ENCODE results near the gene STPG3. TPM values are rescaled to one million over a fixed set of nuclear protein-coding genes. Genes with fewer than 3 reads are reported as not detected.

The STPG3 gene
- total and polyA plus RNA-seq, 9 of the 15 experiments (the other 6 are each of a cell fraction or from before 2014, with no cell fraction given) = not detected

- TF ChIP-seq SMARCB1 (IDR thresholded peaks at IDR 0.05; ENCODE audit: insufficient read length, low read depth) (no peak), EGR1 (conservative IDR thresholded peaks at IDR 0.05) (peak; percentile 86), CBFA2T3 (IDR thresholded peaks at IDR 0.05) (peak; percentile 75), ID3 (CRISPR knock-in tag; IDR thresholded peaks at IDR 0.05) (no peak), ID3 (tag; IDR thresholded peaks at IDR 0.05) (peak; percentile 81), SOX6 (IDR thresholded peaks at IDR 0.05) (peak; percentile 56), ZBTB7A (IDR thresholded peaks at IDR 0.05; ENCODE audit: borderline replicate concordance, control insufficient read depth, low read depth, low read length) (peak; percentile 78; the same call in 1 of the 2 replicates), ASH1L (IDR thresholded peaks at IDR 0.05; ENCODE audit: borderline replicate concordance, low read depth, partially characterized antibody) (no peak), GABPB1 (CRISPR knock-in tag; IDR thresholded peaks at IDR 0.05) (no peak; the same call in 1 of the 2 replicates), ETV6 (IDR thresholded peaks at IDR 0.05; ENCODE audit: borderline replicate concordance in 1 of 2, low read depth in 2 of 2, low read length in 1 of 2) (no peak; a peak in 1 of 4 replicates), ETV6 (CRISPR knock-in tag; IDR thresholded peaks at IDR 0.05; ENCODE audit: borderline replicate concordance) (no peak), POLR3G (IDR thresholded peaks at IDR 0.05; ENCODE audit: extremely low read depth, insufficient read length, insufficient replicate concordance) (no peak), BRF1 (IDR thresholded peaks at IDR 0.05; ENCODE audit: borderline replicate concordance, extremely low read depth, insufficient read length) (no peak), ZMIZ1 (IDR thresholded peaks at IDR 0.05; ENCODE audit: low read depth in 2 of 2, low read length in 2 of 2) (0 out of 4 replicates have a peak, but pooled peaks of 1 of the 2 experiments have one; percentile 14), ELF2 (CRISPR knock-in tag; IDR thresholded peaks at IDR 0.05) (no peak), HMG20B (CRISPR knock-in tag; IDR thresholded peaks at IDR 0.05) (no peak), ETS1 (conservative IDR thresholded peaks at IDR 0.05; ENCODE audit: control insufficient read depth, low read depth, low read length) (peak; percentile 52; the same call in 1 of the 2 replicates), ZNF586 (CRISPR knock-in tag; conservative IDR thresholded peaks at IDR 0.05) (no peak), PTRF (tag; IDR thresholded peaks at IDR 0.05) (no peak), TRIM24 (IDR thresholded peaks at IDR 0.05) (peak in 1 of 2 experiments; percentile 59; a peak in 2 of 4 replicates), FOXA1 (IDR thresholded peaks at IDR 0.05; ENCODE audit: borderline replicate concordance) (no peak), ZNF165 (CRISPR knock-in tag; IDR thresholded peaks at IDR 0.05; ENCODE audit: borderline replicate concordance) (peak; percentile 84; the same call in 1 of the 2 replicates), SETDB1 (IDR thresholded peaks at IDR 0.05; ENCODE audit: low read length) (no peak), NCOA2 (IDR thresholded peaks at IDR 0.05; ENCODE audit: partially characterized antibody in 2 of 2) (no peak), ZNF778 (CRISPR knock-in tag; IDR thresholded peaks at IDR 0.05) (no peak), ZNF324 (CRISPR knock-in tag; IDR thresholded peaks at IDR 0.05) (no peak), MCM5 (IDR thresholded peaks at IDR 0.05; ENCODE audit: low read depth) (no peak)
Measured at GRCh38 chr9:137218754-137219271, 32.3 kb upstream of the STPG3 start (continued).
